Measurements from ENCODE around the gene PREX1.

The PREX1 gene

GRCh38 chr20:48751871-48752270 lies 75.9 kb downstream of the PREX1 start:
- DNase-seq (ENCODE audit: low spot score): no peak

- DNase-seq (ENCODE audit: low spot score): no peak
Observed at GRCh38 chr20:48750941-48751635, 76.7 kb downstream of the PREX1 start.

- DNase-seq (ENCODE audit: low spot score): no peak
Observed at GRCh38 chr20:48750376-48750775, 77.4 kb downstream of the PREX1 start.

GRCh38 chr20:48749437-48749836 lies 78.4 kb downstream of the PREX1 start:
- DNase-seq (ENCODE audit: low spot score): no peak

- DNase-seq (ENCODE audit: low spot score): no peak
Observed at GRCh38 chr20:48748556-48748955, 79.2 kb downstream of the PREX1 start.

- no peak for DNase-seq (ENCODE audit: low spot score)
Observed at GRCh38 chr20:48747840-48748414, 79.9 kb downstream of the PREX1 start.

GRCh38 chr20:48745330-48745729 lies 82.5 kb downstream of the PREX1 start:
- no peak for DNase-seq (ENCODE audit: low spot score)

- DNase-seq (ENCODE audit: low spot score): no peak
Observed at GRCh38 chr20:48744515-48744914, 83.3 kb downstream of the PREX1 start.

GRCh38 chr20:48743807-48744206 lies 84.0 kb downstream of the PREX1 start:
- no peak for DNase-seq (ENCODE audit: low spot score)

- DNase-seq (ENCODE audit: low spot score): no peak
Observed at GRCh38 chr20:48742912-48743680, 84.7 kb downstream of the PREX1 start.

- no peak for DNase-seq (ENCODE audit: low spot score)
Observed at GRCh38 chr20:48742233-48742632, 85.6 kb downstream of the PREX1 start.

GRCh38 chr20:48741669-48742068 lies 86.1 kb downstream of the PREX1 start:
- no peak for DNase-seq (ENCODE audit: low spot score)

GRCh38 chr20:48740712-48741111 lies 87.1 kb downstream of the PREX1 start:
- DNase-seq (ENCODE audit: low spot score): no peak

GRCh38 chr20:48740292-48740649 lies 87.5 kb downstream of the PREX1 start:
- DNase-seq (ENCODE audit: low spot score): no peak

GRCh38 chr20:48739395-48740291 lies 88.2 kb downstream of the PREX1 start:
- DNase-seq (ENCODE audit: low spot score): no peak

- DNase-seq (ENCODE audit: low spot score): no peak
Observed at GRCh38 chr20:48738399-48739304, 89.1 kb downstream of the PREX1 start.

- no peak for DNase-seq (ENCODE audit: low spot score)
Observed at GRCh38 chr20:48738094-48738398, 89.8 kb downstream of the PREX1 start.

- no peak for DNase-seq (ENCODE audit: low spot score)
Observed at GRCh38 chr20:48737434-48738093, 90.2 kb downstream of the PREX1 start.

GRCh38 chr20:48736636-48737035 lies 91.2 kb downstream of the PREX1 start:
- no peak for DNase-seq (ENCODE audit: low spot score)

- no peak for DNase-seq (ENCODE audit: low spot score)
Observed at GRCh38 chr20:48736231-48736630, 91.6 kb downstream of the PREX1 start.

GRCh38 chr20:48735112-48735511 lies 92.7 kb downstream of the PREX1 start:
- no peak for DNase-seq (ENCODE audit: low spot score)
